ENCODE data around the gene SYK.

The SYK gene

GRCh38 chr9:90854637-90855175, 53.1 kb downstream of the SYK start:
- no peak for DNase-seq

GRCh38 chr9:90855208-90855902, 53.7 kb downstream of the SYK start:
- no peak for DNase-seq

GRCh38 chr9:90857091-90857490, 55.5 kb downstream of the SYK start:
- DNase-seq = no peak

- DNase-seq = no peak
Observed at GRCh38 chr9:90857855-90858254, 56.2 kb downstream of the SYK start.

GRCh38 chr9:90858457-90858901, 56.9 kb downstream of the SYK start:
- no peak for DNase-seq

GRCh38 chr9:90860382-90860781, 58.8 kb downstream of the SYK start:
- no peak for DNase-seq

- DNase-seq = peak; percentile 73
Observed at GRCh38 chr9:90860826-90861225, 59.2 kb downstream of the SYK start.

- no peak for DNase-seq
Observed at GRCh38 chr9:90861380-90861779, 59.8 kb downstream of the SYK start.

- no peak for DNase-seq
Observed at GRCh38 chr9:90861826-90862740, 60.5 kb downstream of the SYK start.

- no peak for DNase-seq
Observed at GRCh38 chr9:90864779-90865178, 63.2 kb downstream of the SYK start.

- no peak for DNase-seq
Observed at GRCh38 chr9:90867101-90867500, 65.5 kb downstream of the SYK start.

- DNase-seq = no peak
Observed at GRCh38 chr9:90868555-90868954, 66.9 kb downstream of the SYK start.

- no peak for DNase-seq
Observed at GRCh38 chr9:90869361-90869760, 67.7 kb downstream of the SYK start.

GRCh38 chr9:90870621-90871326, 69.2 kb downstream of the SYK start:
- DNase-seq = no peak

GRCh38 chr9:90871327-90871935, 69.8 kb downstream of the SYK start:
- no peak for DNase-seq

- no peak for DNase-seq
Observed at GRCh38 chr9:90872835-90873294, 71.2 kb downstream of the SYK start.

- DNase-seq = no peak
Observed at GRCh38 chr9:90873422-90873821, 71.8 kb downstream of the SYK start.

- no peak for DNase-seq
Observed at GRCh38 chr9:90874194-90874593, 72.6 kb downstream of the SYK start.

GRCh38 chr9:90878562-90878961, 76.9 kb downstream of the SYK start:
- DNase-seq = no peak

GRCh38 chr9:90880066-90880465, 78.4 kb downstream of the SYK start:
- DNase-seq = no peak

GRCh38 chr9:90880669-90881068, 79.0 kb downstream of the SYK start:
- DNase-seq = no peak

GRCh38 chr9:90881648-90882047, 80.0 kb downstream of the SYK start:
- DNase-seq = no peak

Data from SIG-M5 (cell line).